HepG2 (cell line): Measurements from ENCODE around the gene BCAS3. TPM values are rescaled to one million over a fixed set of nuclear protein-coding genes. Genes with fewer than 3 reads are reported as not detected.

ENCODE experiments used
- ATAC-seq: fragments of 200-7000 bp; cut with Tn5 transposase; 3 replicates; pipeline ENCODE4 v1.9.1; 2020; ENCODE audit warnings: mild to moderate bottlenecking, moderate library complexity
- BruUV-seq: library from RNA; stranded (reverse); fragments of 400-500 nt; replicated peaks from 2 replicates; lab custom pipeline; 2021; lab: Mats Ljungman, UMichigan
- CTCF ChIA-PET: fragments of 300-600 bp; formaldehyde crosslinking; extraction: SDS; loops from one replicate; lab custom pipeline; 2021; ENCODE audit warnings: low total read pairs, inconsistent platforms, low intra/inter-chr PET ratio; lab: Yijun Ruan, JAX
- POLR2A ChIA-PET: fragments of 350-600 bp; sonication (Branson Sonifier 250); formaldehyde crosslinking; loops from one replicate; lab custom pipeline; 2020; ENCODE audit warnings: antibody characterized with exemption, inconsistent platforms; lab: Yijun Ruan, JAX
- DNase-seq: peaks from one replicate; pipeline ENCODE4 v3.0.0-alpha.2; 2015; ENCODE audit warnings: low spot score
- FAIRE-seq: peaks from 3 replicates; lab custom pipeline; 2011; peaks lifted over from hg19 to GRCh38; lab: Jason Lieb, UNC
- H2AFZ ChIP-seq: one replicate; pipeline ENCODE4 v1.6.1; 2011; ENCODE audit warnings: low read length, inconsistent platforms
- H3K27ac ChIP-seq: fragments of 300-600 bp; 3 replicates; pipeline ENCODE4 v1.8.0; 2011; ENCODE audit warnings: mixed run types, mild to moderate bottlenecking, mixed read lengths, low read length, inconsistent platforms; ENCODE audit not compliant: insufficient read depth; ENCODE audit errors: extremely low read length
- H3K27me3 ChIP-seq, 2 experiments: fragments of 200-600 bp in 1 of 2; 2 replicates in 1 of 2; 3 replicates in 1 of 2; pipeline versions ENCODE4 v1.6.0 to v1.8.0; 2011; ENCODE audit warnings: low read length in 2 of 2, mild to moderate bottlenecking in 2 of 2, moderate library complexity in 2 of 2, inconsistent platforms in 1 of 2; ENCODE audit not compliant: insufficient read depth in 2 of 2, control insufficient read depth in 1 of 2
- H3K36me3 ChIP-seq, 2 experiments: fragments of 200-600 bp in 1 of 2; replicated peaks in 1 of 2; 2 replicates in 1 of 2; 3 replicates in 1 of 2; pipeline versions ENCODE4 v1.5.1 to v1.8.0; 2011; ENCODE audit warnings: low read length in 2 of 2, inconsistent platforms in 1 of 2; ENCODE audit not compliant: insufficient read depth in 2 of 2, control insufficient read depth in 1 of 2
- H3K4me1 ChIP-seq: 2 replicates; pipeline ENCODE4 v1.5.1; 2012; ENCODE audit warnings: low read length, inconsistent platforms; ENCODE audit not compliant: insufficient read depth
- H3K4me2 ChIP-seq: 2 replicates; pipeline ENCODE4 v1.6.0; 2011; ENCODE audit warnings: low read depth, low read length, inconsistent platforms
- H3K4me3 ChIP-seq, 3 experiments: fragments of 200-600 bp in 1 of 3; sonication (generic), shearing (Covaris generic) in 1 of 3; replicated peaks in 1 of 3; 2 replicates each; pipeline ENCODE4 v1.5.1; 2011 to 2016; ENCODE audit warnings: low read length in 3 of 3, inconsistent platforms in 2 of 3, low read depth in 2 of 3, mild to moderate bottlenecking in 2 of 3, control low read depth in 1 of 3, mixed read lengths in 1 of 3; ENCODE audit not compliant: insufficient read depth in 1 of 3
- H3K79me2 ChIP-seq: one replicate; pipeline ENCODE4 v1.6.1; 2011; ENCODE audit warnings: low read length, inconsistent platforms; ENCODE audit not compliant: insufficient read depth
- H3K9ac ChIP-seq: 2 replicates; pipeline ENCODE4 v1.6.0; 2011; ENCODE audit warnings: mild to moderate bottlenecking, low read depth, low read length, inconsistent platforms; ENCODE audit not compliant: insufficient read depth
- H3K9me3 ChIP-seq: 2 replicates; pipeline ENCODE4 v1.5.1; 2012; ENCODE audit warnings: mild to moderate bottlenecking, low read length
- H4K20me1 ChIP-seq: 2 replicates; pipeline ENCODE4 v1.6.0; 2011; ENCODE audit warnings: inconsistent platforms, mild to moderate bottlenecking, low read length, moderate library complexity; ENCODE audit not compliant: insufficient read depth
- BRCA1 ChIP-seq: sonication (generic); formaldehyde crosslinking; IDR thresholded peaks from 2 replicates; pipeline ENCODE4 v1.4.0; 2020; ENCODE audit warnings: missing genetic modification reagents
- CBFB ChIP-seq: sonication (generic); formaldehyde crosslinking; IDR thresholded peaks from 2 replicates; pipeline ENCODE4 v1.4.0; 2020; ENCODE audit warnings: missing genetic modification reagents
- CCAR2 ChIP-seq: fragments of 200-400 bp; formaldehyde crosslinking; optimal IDR thresholded peaks from 2 replicates; pipeline ENCODE3; 2018; ENCODE audit warnings: low read depth, mild to moderate bottlenecking, low read length, moderate library complexity
- HDAC2 ChIP-seq: sonication (generic); formaldehyde crosslinking; IDR thresholded peaks from 2 replicates; pipeline ENCODE4 v1.4.0; 2020; ENCODE audit warnings: missing genetic modification reagents
- HNRNPLL ChIP-seq: fragments of 200-400 bp; formaldehyde crosslinking; IDR thresholded peaks from 2 replicates; pipeline ENCODE4 v1.6.1; 2017; ENCODE audit warnings: mild to moderate bottlenecking, low read depth, low read length; ENCODE audit not compliant: poor library complexity, severe bottlenecking
- JARID2 ChIP-seq: sonication (generic); formaldehyde crosslinking; IDR thresholded peaks from 2 replicates; pipeline ENCODE4 v1.8.1; 2023; ENCODE audit warnings: missing genetic modification reagents, inconsistent platforms; ENCODE audit not compliant: insufficient replicate concordance
- MAFF ChIP-seq: IDR thresholded peaks from 2 replicates; pipeline ENCODE4 v1.6.1; 2011; ENCODE audit warnings: low read depth, low read length, improper control_type of control experiment
- NFATC3 ChIP-seq: sonication (generic); formaldehyde crosslinking; IDR thresholded peaks from 2 replicates; pipeline ENCODE4 v1.5.1; 2020; ENCODE audit warnings: mild to moderate bottlenecking, missing genetic modification reagents
- POLR2G ChIP-seq: fragments of 200-400 bp; formaldehyde crosslinking; IDR thresholded peaks from 2 replicates; pipeline ENCODE4 v1.6.1; 2018; ENCODE audit warnings: mild to moderate bottlenecking, low read depth, low read length, moderate library complexity
- TBX2 ChIP-seq: sonication (generic); formaldehyde crosslinking; IDR thresholded peaks from 2 replicates; pipeline ENCODE4 v1.5.0; 2020; ENCODE audit warnings: missing genetic modification reagents, mild to moderate bottlenecking, borderline replicate concordance
- YEATS2 ChIP-seq: sonication (generic); formaldehyde crosslinking; IDR thresholded peaks from 2 replicates; pipeline ENCODE4 v1.4.0; 2020; ENCODE audit warnings: missing genetic modification reagents, borderline replicate concordance
- ZNF343 ChIP-seq: sonication (generic); formaldehyde crosslinking; IDR thresholded peaks from 2 replicates; pipeline ENCODE4 v1.4.0; 2020; ENCODE audit warnings: mild to moderate bottlenecking, missing genetic modification reagents
- ZNF432 ChIP-seq: sonication (generic); formaldehyde crosslinking; IDR thresholded peaks from 2 replicates; pipeline ENCODE4 v1.5.0; 2020; ENCODE audit warnings: missing genetic modification reagents, mild to moderate bottlenecking, borderline replicate concordance
- ZNF510 ChIP-seq: sonication (generic); formaldehyde crosslinking; IDR thresholded peaks from 2 replicates; pipeline ENCODE4 v1.4.0; 2020; ENCODE audit warnings: low read depth, mild to moderate bottlenecking, missing genetic modification reagents
- WGBS: methylation state at CpG from one replicate; pipeline ENCODE4 v1.1.6; 2017; ENCODE audit warnings: low lambda C conversion rate; 5-methylcytosine and 5-hydroxymethylcytosine counted together
- in situ Hi-C: cut with HindIII; loops from 2 replicates; pipeline ENCODE4 v1.10.0; 2017; ENCODE audit warnings: low pct_unique_long_range_greater_than_20kb; ENCODE audit not compliant: extremely low pct_ligation_motif_present
- intact Hi-C: fragments of 100-400 bp; cut with micrococcal nuclease; formaldehyde crosslinking; loops from one replicate; pipeline ENCODE4 v1.10.0; 2022; ENCODE audit not compliant: unreplicated experiment
- polyA plus RNA-seq, 8 experiments: library from polyadenylated mRNA; depleted of rRNA in 3 of 8; stranded (reverse) in 7 of 8; unstranded in 1 of 8; fragments of >200 nt; fragmentation: Illumina TruSeq in 4 of 8; extraction: Trizol in 4 of 8; gene quantifications; 2 replicates each; pipeline versions ENCODE4 v1.2.1 to v1.2.3, GENCODE V29; 2011 to 2016; ENCODE audit warnings: low read depth in 4 of 8, missing spikeins in 1 of 8, mixed read lengths in 1 of 8; ENCODE audit not compliant: insufficient read depth in 1 of 8
- total RNA-seq, 5 experiments: library from RNA; depleted of rRNA; stranded (reverse); fragments of >200 nt; fragmentation: Illumina TruSeq; extraction: Trizol; gene quantifications; 2 replicates each; pipeline ENCODE4 v1.2.3, GENCODE V29; 2016; ENCODE audit warnings: low read depth in 1 of 5
- TF ChIP-seq, protein P1 (sequence below): sonication (generic); formaldehyde crosslinking; IDR thresholded peaks from 2 replicates; pipeline ENCODE4 v1.8.1; 2023; ENCODE audit warnings: mild to moderate bottlenecking, moderate library complexity, missing genetic modification reagents
- TF ChIP-seq, protein P2 (sequence below): sonication (generic); formaldehyde crosslinking; IDR thresholded peaks from 2 replicates; pipeline ENCODE4 v1.4.0; 2020; ENCODE audit warnings: missing genetic modification reagents
- TF ChIP-seq, protein P3 (sequence below): sonication (generic); formaldehyde crosslinking; IDR thresholded peaks from 2 replicates; pipeline ENCODE4 v1.5.1; 2020; ENCODE audit warnings: missing genetic modification reagents, mild to moderate bottlenecking, borderline replicate concordance
- TF ChIP-seq, protein P4 (sequence below): sonication (generic); formaldehyde crosslinking; IDR thresholded peaks from 2 replicates; pipeline ENCODE4 v1.4.0; 2020; ENCODE audit warnings: missing genetic modification reagents

The BCAS3 gene
- total and polyA plus RNA-seq, 2 of the 13 experiments (the other 11 are each of a cell fraction or from before 2014, with no cell fraction given) = 10.7 to 11.2 TPM

DNA sequence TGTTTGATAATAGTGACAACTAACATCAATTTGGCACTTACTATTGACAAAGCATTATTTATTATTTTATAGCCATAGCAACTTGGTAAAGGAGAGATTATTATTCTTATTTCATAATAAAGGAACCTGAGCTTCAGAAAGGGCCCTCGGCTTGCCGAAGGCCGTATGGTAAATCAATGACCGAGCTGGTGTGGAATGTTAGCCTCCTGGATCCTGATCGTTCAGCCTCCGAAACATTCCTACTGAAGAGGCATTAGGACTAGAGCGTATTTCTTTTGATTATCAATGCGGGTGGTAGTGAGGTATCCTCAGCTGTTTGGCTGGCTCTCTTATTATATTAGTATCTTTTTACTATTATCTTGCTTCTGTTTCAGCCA, 522.7 kb downstream of the BCAS3 start (continued):
- TF ChIP-seq, protein P1, sequence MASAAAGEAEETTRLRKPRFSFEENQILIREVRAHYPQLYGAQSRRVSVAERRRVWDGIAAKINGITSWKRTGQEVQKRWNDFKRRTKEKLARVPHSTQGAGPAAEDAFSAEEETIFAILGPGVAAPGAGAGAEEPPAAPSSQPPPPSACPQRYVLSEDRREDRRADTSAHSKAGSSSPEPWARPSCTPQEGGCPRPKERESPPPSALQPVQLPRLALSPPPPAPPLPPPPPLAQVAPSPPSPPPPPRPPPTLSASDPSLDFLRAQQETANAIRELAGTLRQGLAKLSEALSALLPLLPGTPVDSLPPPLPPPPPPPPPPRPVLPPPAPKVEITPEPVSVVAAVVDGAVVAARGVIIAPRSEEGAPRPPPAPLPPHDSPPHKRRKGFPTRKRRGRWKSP = no peak
- TF ChIP-seq ZNF432 (no peak), POLR2G (no peak), NFATC3 (no peak), BRCA1 (CRISPR knock-in tag) (no peak), CBFB (CRISPR knock-in tag) (no peak)
- TF ChIP-seq, protein P2, sequence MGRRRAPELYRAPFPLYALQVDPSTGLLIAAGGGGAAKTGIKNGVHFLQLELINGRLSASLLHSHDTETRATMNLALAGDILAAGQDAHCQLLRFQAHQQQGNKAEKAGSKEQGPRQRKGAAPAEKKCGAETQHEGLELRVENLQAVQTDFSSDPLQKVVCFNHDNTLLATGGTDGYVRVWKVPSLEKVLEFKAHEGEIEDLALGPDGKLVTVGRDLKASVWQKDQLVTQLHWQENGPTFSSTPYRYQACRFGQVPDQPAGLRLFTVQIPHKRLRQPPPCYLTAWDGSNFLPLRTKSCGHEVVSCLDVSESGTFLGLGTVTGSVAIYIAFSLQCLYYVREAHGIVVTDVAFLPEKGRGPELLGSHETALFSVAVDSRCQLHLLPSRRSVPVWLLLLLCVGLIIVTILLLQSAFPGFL (CRISPR knock-in tag) = no peak
- TF ChIP-seq, protein P3, sequence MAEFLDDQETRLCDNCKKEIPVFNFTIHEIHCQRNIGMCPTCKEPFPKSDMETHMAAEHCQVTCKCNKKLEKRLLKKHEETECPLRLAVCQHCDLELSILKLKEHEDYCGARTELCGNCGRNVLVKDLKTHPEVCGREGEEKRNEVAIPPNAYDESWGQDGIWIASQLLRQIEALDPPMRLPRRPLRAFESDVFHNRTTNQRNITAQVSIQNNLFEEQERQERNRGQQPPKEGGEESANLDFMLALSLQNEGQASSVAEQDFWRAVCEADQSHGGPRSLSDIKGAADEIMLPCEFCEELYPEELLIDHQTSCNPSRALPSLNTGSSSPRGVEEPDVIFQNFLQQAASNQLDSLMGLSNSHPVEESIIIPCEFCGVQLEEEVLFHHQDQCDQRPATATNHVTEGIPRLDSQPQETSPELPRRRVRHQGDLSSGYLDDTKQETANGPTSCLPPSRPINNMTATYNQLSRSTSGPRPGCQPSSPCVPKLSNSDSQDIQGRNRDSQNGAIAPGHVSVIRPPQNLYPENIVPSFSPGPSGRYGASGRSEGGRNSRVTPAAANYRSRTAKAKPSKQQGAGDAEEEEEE (CRISPR knock-in tag) = no peak
- TF ChIP-seq, all 625 proteins: peak for 0

DNA sequence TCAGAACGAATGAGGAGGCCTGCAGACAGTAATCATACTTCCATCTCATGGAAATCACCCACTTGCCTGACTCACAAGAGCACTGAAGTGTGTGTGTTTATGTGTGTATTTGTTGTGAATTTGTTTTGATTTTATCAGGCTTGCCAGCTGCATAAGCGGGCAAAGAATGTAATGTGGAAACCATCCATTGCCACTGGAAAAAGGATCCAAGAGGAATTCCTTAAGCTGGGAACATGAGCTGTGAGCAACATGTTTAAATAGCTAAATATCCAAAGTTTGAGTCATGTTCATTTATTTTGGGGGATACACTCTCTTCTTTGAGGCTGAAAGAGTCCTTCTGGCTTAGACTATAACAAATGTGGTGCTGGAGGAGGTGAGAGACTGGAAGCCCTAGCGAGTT, 523.6 kb downstream of the BCAS3 start:
- Histone ChIP-seq H3K4me2 (no peak overlapping the region), H3K4me1 (peaks cover 20% of the 10 kb centered on the region), H3K79me2 (no peaks in the 10 kb centered on the region), H3K9me3 (no peaks in the 10 kb centered on the region), H3K27me3 (no peaks in the 10 kb centered on the region), H3K36me3 (no peaks in the 10 kb centered on the region), H2AFZ (no peak overlapping the region), H3K27ac (no peak overlapping the region), H4K20me1 (no peaks in the 10 kb centered on the region), H3K4me3 (no peak overlapping the region), H3K9ac (no peak overlapping the region)
- intact Hi-C loops = no loop called here
- DNase-seq = peak; percentile 44
- ChIA-PET CTCF (no interaction called here), POLR2A (no interaction called here)
- in situ Hi-C loops = no loop called here
- no TSS peak for BruUV-seq
- no peak for FAIRE-seq
- 43% methylated on average over 3 of the region's 3 CpGs for WGBS
- no peak for ATAC-seq
- TF ChIP-seq HNRNPLL (no peak), TBX2 (CRISPR knock-in tag) (no peak), CCAR2 (no peak), ZNF343 (CRISPR knock-in tag) (no peak), HDAC2 (no peak), YEATS2 (CRISPR knock-in tag) (no peak), MAFF (no peak), JARID2 (CRISPR knock-in tag) (no peak), ZNF510 (no peak)
- TF ChIP-seq, protein P4, sequence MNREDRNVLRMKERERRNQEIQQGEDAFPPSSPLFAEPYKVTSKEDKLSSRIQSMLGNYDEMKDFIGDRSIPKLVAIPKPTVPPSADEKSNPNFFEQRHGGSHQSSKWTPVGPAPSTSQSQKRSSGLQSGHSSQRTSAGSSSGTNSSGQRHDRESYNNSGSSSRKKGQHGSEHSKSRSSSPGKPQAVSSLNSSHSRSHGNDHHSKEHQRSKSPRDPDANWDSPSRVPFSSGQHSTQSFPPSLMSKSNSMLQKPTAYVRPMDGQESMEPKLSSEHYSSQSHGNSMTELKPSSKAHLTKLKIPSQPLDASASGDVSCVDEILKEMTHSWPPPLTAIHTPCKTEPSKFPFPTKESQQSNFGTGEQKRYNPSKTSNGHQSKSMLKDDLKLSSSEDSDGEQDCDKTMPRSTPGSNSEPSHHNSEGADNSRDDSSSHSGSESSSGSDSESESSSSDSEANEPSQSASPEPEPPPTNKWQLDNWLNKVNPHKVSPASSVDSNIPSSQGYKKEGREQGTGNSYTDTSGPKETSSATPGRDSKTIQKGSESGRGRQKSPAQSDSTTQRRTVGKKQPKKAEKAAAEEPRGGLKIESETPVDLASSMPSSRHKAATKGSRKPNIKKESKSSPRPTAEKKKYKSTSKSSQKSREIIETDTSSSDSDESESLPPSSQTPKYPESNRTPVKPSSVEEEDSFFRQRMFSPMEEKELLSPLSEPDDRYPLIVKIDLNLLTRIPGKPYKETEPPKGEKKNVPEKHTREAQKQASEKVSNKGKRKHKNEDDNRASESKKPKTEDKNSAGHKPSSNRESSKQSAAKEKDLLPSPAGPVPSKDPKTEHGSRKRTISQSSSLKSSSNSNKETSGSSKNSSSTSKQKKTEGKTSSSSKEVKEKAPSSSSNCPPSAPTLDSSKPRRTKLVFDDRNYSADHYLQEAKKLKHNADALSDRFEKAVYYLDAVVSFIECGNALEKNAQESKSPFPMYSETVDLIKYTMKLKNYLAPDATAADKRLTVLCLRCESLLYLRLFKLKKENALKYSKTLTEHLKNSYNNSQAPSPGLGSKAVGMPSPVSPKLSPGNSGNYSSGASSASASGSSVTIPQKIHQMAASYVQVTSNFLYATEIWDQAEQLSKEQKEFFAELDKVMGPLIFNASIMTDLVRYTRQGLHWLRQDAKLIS (CRISPR knock-in tag) = no peak
